Cardiac muscle cell (in vitro differentiated cells and primary cell): ENCODE results near the gene FBXW4. TPM values are rescaled to one million over a fixed set of nuclear protein-coding genes. Genes with fewer than 3 reads are reported as not detected.

Source experiments
- DNase-seq, 2 donors: peaks; one replicate each; pipeline versions ENCODE4 v3.0.0 to v3.0.0-alpha.2; 2010 to 2017; ENCODE audit warnings: low read depth in 1 of 2, low spot score in 1 of 2
- H3K27ac ChIP-seq: fragments of 200-600 bp; sonication (generic); 2 replicates; pipeline ENCODE4 v1.5.1; 2016
- H3K27me3 ChIP-seq: fragments of 200-600 bp; sonication (generic); 2 replicates; pipeline ENCODE4 v1.6.0; 2016; ENCODE audit warnings: control low read depth
- H3K36me3 ChIP-seq: fragments of 200-600 bp; sonication (generic); 2 replicates; pipeline ENCODE4 v1.5.1; 2016; ENCODE audit warnings: control low read depth
- H3K4me1 ChIP-seq: fragments of 200-600 bp; sonication (generic); 2 replicates; pipeline ENCODE4 v1.8.1; 2017; ENCODE audit warnings: low read depth, mild to moderate bottlenecking, mixed run types
- H3K4me3 ChIP-seq: fragments of 200-600 bp; sonication (generic); 2 replicates; pipeline ENCODE4 v1.5.1; 2016; ENCODE audit warnings: mild to moderate bottlenecking
- H3K9me3 ChIP-seq: fragments of 200-600 bp; sonication (generic); 2 replicates; pipeline ENCODE4 v1.5.1; 2017; ENCODE audit warnings: low read depth, mild to moderate bottlenecking, control low read depth
- polyA plus RNA-seq: library from polyadenylated mRNA; unstranded; fragments of >200 nt; fragmentation: Nextera tagmentation; extraction: Ambion mirVana; gene quantifications from 2 replicates; pipeline ENCODE4 v1.2.1, GENCODE V29; 2016
- total RNA-seq: library from RNA; depleted of rRNA; stranded (reverse); fragments of >200 nt; gene quantifications from 2 replicates; pipeline ENCODE4 v1.2.3, GENCODE V29; 2016
- TF ChIP-seq, protein P1 (sequence below): IDR thresholded peaks from 2 replicates; pipeline ENCODE4 v1.5.1; 2012; ENCODE audit warnings: low read depth, mild to moderate bottlenecking, low read length

FBXW4 gene
- total and polyA plus RNA-seq, 2 experiments from 2014 or later: 19.6 to 72.0 TPM

DNA sequence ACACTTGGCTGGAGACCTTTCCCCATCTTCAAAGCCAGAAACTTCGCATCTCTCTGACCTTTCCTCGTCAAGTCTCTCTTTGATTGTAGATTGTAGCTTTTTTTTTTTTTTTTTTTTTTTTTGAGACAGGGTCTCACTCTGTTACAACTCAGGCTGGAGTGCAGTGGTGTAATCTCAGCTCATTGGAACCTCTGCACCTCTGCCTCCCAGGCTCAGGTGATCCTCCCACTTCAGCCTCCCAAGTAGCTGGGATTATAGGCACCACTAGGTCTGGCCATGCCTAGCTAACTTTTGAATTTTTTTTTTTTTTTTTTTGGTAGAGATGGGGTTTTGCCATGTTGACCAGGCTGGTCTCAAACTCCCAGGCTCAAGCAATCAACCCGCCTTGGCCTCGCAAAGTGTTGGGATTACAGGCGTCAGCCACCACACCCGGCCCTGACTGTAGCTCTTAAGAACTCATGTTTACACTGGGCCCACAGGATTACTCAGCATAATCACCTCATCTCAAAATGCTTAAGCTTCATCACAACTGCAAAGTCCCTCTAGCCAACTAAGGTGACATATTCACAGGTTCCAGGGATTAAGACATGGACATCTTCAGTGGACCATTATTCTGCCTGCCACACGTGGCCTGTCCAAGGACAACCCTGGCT, 118.6 kb downstream of the FBXW4 start:
- Histone ChIP-seq H3K9me3 (no peaks in the 10 kb centered on the region), H3K36me3 (no peaks in the 10 kb centered on the region), H3K27me3 (no peaks in the 10 kb centered on the region), H3K4me1 (no peaks in the 10 kb centered on the region), H3K27ac (no peak overlapping the region), H3K4me3 (no peak overlapping the region)
- no peak for DNase-seq
- TF ChIP-seq, protein P1, sequence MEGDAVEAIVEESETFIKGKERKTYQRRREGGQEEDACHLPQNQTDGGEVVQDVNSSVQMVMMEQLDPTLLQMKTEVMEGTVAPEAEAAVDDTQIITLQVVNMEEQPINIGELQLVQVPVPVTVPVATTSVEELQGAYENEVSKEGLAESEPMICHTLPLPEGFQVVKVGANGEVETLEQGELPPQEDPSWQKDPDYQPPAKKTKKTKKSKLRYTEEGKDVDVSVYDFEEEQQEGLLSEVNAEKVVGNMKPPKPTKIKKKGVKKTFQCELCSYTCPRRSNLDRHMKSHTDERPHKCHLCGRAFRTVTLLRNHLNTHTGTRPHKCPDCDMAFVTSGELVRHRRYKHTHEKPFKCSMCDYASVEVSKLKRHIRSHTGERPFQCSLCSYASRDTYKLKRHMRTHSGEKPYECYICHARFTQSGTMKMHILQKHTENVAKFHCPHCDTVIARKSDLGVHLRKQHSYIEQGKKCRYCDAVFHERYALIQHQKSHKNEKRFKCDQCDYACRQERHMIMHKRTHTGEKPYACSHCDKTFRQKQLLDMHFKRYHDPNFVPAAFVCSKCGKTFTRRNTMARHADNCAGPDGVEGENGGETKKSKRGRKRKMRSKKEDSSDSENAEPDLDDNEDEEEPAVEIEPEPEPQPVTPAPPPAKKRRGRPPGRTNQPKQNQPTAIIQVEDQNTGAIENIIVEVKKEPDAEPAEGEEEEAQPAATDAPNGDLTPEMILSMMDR: no peak

DNA sequence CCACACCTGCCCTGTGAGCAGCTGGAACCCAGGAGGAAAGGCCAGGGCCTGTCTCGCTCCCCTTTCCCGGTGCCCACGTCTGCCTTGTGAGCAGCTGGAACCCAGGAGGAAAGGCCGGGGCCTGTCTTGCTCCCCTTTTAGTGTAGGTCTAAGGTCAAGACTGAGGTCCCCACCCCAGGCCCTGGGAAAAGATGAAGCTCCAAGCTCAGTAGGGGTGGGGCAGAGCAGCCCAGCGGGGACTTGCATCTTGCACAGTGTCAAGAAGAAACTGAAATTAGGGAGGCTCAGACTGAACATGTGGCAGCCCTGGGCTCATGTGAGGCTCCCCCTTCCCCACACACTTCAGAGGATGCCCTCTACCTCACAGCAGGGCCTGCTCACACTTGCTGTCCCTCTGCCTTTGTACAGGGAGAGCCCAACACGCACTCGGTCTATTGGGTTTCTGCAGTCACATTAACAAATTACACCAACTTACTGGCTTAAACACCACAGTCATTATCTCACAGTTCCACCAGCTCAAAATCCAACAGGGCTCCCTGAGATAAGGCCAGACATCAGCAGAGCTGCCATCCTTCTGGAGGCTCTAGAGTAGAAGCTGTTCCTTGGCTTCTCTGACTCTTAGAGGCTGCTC, 119.3 kb downstream of the FBXW4 start:
- TF ChIP-seq, protein P1: no peak
- no peaks in the 10 kb centered on the region for H3K27me3 ChIP-seq
- H3K4me3 ChIP-seq: no peak overlapping the region
- H3K9me3 ChIP-seq: no peaks in the 10 kb centered on the region
- no peak overlapping the region for H3K27ac ChIP-seq
- H3K36me3 ChIP-seq: no peaks in the 10 kb centered on the region
- H3K4me1 ChIP-seq: no peaks in the 10 kb centered on the region
- no peak for DNase-seq

DNA sequence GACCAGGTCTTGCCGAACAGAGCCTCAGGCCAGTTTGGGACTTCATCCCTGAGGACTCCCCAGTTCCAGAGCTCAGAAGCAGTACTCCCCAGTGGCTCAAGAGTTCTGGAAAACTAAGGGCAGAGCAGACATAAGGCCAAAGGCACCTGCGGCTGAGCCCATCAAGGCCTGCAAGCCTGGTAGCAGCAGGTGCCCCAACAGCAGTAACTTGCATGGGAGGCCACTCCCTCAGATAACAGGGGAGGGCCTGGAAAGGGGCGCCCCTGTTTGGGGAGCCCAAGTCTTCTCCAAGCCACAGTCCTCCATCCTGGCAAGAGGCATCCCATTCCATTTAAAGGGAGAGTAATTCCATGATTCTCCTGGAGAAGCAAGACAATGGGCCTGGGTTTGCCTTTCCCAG, 119.9 kb downstream of the FBXW4 start:
- no peaks in the 10 kb centered on the region for H3K4me1 ChIP-seq
- H3K9me3 ChIP-seq: no peaks in the 10 kb centered on the region
- no peak overlapping the region for H3K4me3 ChIP-seq
- no peak for DNase-seq
- no peaks in the 10 kb centered on the region for H3K27me3 ChIP-seq
- no peak overlapping the region for H3K27ac ChIP-seq
- H3K36me3 ChIP-seq: no peaks in the 10 kb centered on the region
- TF ChIP-seq, protein P1: no peak

DNA sequence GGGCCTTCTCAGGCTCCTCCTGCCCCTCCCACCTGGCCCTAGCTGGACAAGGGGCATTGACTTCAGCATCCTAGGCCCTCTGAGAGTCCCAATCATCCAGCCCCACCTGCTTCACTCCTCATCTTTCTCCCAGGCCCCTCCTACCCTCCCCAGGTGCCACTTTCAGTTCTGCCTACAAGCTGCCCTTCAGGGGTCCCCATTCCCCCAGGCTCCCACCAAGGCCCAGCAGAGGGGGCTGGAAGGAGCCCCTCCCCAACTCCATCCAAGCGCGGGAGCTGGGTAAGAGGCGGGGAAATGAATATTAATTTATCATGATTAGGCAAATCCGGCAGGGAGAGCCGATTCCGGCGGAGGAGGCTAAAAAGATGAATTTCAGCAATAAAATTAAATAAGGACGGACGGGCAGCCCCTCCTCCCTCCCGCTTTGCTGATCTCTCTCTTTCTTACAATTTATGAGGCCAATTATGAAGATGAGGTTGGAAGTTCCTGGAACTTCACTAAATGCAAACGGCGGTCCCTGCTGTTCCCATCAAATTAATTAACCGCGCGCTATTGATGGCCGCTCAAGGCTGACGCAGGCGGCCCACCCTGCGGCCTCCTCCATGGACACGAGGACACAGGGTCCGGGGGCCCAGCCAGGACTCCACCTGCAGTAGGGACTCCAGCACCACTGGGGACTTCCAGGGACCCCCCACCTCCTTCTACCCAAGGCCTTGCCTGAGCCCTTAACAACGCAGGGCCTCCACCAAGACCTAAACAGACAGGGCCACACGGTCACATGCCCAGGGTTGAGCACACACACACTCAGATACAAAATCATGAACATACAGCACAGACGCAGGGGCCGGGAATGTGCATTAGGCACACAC, 120.9 kb downstream of the FBXW4 start:
- no peaks in the 10 kb centered on the region for H3K36me3 ChIP-seq
- no peaks in the 10 kb centered on the region for H3K9me3 ChIP-seq
- H3K4me1 ChIP-seq: no peaks in the 10 kb centered on the region
- no peaks in the 10 kb centered on the region for H3K27me3 ChIP-seq
- no peak overlapping the region for H3K27ac ChIP-seq
- H3K4me3 ChIP-seq: no peak overlapping the region
- DNase-seq: no peak
- TF ChIP-seq, protein P1: no peak

DNA sequence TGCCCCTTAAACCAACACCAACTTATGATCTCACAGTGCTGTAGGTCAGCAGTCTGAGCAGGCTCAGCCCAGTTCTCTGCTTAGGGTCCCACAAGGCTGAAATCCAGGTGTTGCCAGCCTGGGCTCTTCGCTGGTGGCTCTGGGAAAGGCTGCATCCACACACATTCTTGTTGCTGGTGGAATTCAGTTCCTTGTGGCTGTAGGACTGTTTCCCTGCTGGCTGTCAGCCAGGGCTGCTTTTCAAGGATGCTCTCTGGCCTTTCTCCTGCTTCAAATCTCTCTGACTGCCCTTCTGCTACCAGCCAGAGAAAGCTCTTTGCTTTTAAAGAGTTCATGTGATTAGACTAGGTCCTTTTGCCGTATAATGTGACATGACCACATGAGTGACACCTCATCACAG, 122.2 kb downstream of the FBXW4 start:
- Histone ChIP-seq H3K36me3 (no peaks in the 10 kb centered on the region), H3K27ac (no peak overlapping the region), H3K4me1 (no peaks in the 10 kb centered on the region), H3K4me3 (no peak overlapping the region), H3K9me3 (no peaks in the 10 kb centered on the region), H3K27me3 (peaks cover 3% of the 10 kb centered on the region)
- TF ChIP-seq, protein P1: no peak
- no peak for DNase-seq
